GM20000 (cell line): Measurements from ENCODE around the gene HADH.

Source experiments
- DNase-seq: peaks from one replicate; pipeline ENCODE4 v3.0.0; 2012; ENCODE audit warnings: low spot score
- CTCF ChIP-seq: IDR thresholded peaks from 2 replicates; pipeline ENCODE4 v1.5.1; 2012; ENCODE audit warnings: mild to moderate bottlenecking, control low read depth; ENCODE audit errors: extremely low read depth, missing control alignments

HADH gene

GRCh38 chr4:107970063-107970798 lies 19.5 kb upstream of the HADH start:
- no peak for TF ChIP-seq CTCF
- no peak for DNase-seq

- TF ChIP-seq CTCF = no peak
- no peak for DNase-seq
Measured at GRCh38 chr4:107972605-107973004, 17.1 kb upstream of the HADH start.

- no peak for DNase-seq
- no peak for TF ChIP-seq CTCF
Measured at GRCh38 chr4:107974523-107974922, 15.2 kb upstream of the HADH start.

- no peak for DNase-seq
Measured at GRCh38 chr4:107977482-107977881, 12.2 kb upstream of the HADH start.

GRCh38 chr4:107977966-107978705 lies 11.6 kb upstream of the HADH start:
- no peak for DNase-seq
- no peak for TF ChIP-seq CTCF

More at GRCh38 chr4:107977482-107977881, 12.2 kb upstream of the HADH start:
- TF ChIP-seq CTCF = no peak

GRCh38 chr4:107978716-107979451 lies 10.8 kb upstream of the HADH start:
- no peak for TF ChIP-seq CTCF
- no peak for DNase-seq
